ENCODE measurements around the gene INTS6.
A peak's percentile ranks its signal among the peaks of the same experiment; 100 is the strongest.
"Not testable (repeated sequence)": the region's sequence is repeated elsewhere in the genome, so short reads cannot be mapped to it uniquely, and the experiment has no call there.

Gene INTS6

DNA sequence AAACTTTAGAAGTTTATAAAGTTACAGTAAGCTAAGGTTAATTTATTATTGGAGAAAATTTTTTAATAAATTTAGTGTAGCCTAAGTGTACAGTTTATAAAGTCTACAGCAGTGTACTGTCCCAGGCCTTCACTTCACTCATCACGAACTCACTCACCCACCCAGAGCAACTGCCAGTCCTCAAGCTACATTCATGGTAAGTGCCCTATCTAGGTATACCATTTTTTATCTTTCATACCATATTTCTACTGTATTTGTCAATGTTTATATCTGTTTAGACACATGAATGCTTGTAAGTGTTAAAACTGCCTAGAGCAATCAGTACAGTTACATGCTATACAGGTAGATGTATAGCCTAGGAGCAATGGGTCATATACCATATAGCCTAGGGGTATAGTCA, 12.5 kb downstream of the INTS6 start:
- DNase-seq = no peak
- H3K4me1 Mint-ChIP-seq (ENCODE audit: low read depth) = peaks cover 16% of the 10 kb centered on the region
- no peak overlapping the region for H3K4me3 Mint-ChIP-seq
- no peaks in the 10 kb centered on the region for H3K27me3 Mint-ChIP-seq
- no peak overlapping the region for H3K27ac Mint-ChIP-seq
- peaks cover 59% of the 10 kb centered on the region for H3K36me3 Mint-ChIP-seq (ENCODE audit: low read depth)
- H3K9me3 Mint-ChIP-seq = no peaks in the 10 kb centered on the region

DNA sequence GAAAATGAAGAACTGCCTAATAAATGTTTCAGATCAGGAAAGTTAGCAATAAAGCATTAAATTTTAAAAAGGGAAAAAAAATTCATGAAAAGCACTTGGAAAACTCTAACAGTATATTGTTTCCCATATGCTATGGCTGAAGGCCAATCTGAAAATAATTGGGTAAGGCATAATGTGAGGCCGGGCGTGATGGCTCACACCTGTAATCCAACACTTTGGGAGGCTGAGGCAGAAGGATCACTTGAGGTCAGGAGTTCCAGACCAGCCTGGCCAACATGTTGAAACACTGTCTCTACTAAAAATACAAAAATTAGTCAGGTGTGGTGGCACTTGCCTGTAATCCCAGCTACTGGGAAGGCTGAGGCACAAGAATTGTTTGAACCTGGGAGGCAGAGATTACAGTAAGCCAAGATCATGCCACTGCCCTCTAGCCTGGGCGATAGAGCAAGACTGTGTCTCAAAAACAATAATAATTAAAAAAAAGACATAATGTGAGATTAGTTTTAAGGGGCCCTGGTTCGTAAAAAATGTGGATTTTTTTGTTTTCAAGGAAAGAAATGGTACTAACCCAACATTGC, 15.2 kb downstream of the INTS6 start:
- Mint-ChIP-seq H3K4me1 (ENCODE audit: low read depth) (peaks cover 15% of the 10 kb centered on the region), H3K9me3 (no peaks in the 10 kb centered on the region), H3K27ac (no peak overlapping the region)

DNA sequence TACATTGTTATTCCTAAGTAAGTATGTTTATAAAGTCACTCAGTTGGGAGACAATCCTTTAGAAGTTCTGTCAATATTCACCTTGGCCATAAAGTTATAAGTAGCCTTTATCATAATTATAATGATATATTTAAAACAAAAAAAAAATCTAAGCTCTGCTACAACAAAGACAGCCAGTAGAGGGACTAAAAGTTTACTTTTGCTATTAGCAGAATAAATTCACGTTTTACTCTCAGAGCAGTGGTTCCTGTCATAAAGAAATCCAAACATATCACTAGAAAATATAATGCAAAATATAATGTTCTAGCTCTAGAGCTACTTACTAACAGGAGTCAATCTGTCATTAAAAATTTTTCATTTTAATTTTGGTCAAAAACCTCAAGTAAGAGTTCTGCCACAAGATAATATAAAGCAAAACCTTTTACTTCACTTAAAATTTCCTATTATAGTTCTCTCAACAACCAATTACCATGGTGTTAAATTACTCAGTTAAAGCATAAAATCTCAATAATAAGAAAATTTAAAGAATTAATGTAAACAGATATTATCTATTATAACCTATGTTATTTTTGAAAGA, 17.7 kb downstream of the INTS6 start:
- H3K9me3 Mint-ChIP-seq = no peaks in the 10 kb centered on the region
- DNase-seq = no peak
- H3K4me3 Mint-ChIP-seq = no peak overlapping the region
- peaks cover 62% of the 10 kb centered on the region for H3K36me3 Mint-ChIP-seq (ENCODE audit: low read depth)
- H3K27ac Mint-ChIP-seq = no peak overlapping the region
- no peaks in the 10 kb centered on the region for H3K27me3 Mint-ChIP-seq
- H3K4me1 Mint-ChIP-seq (ENCODE audit: low read depth) = peaks cover 25% of the 10 kb centered on the region

More for the DNA sequence above, 15.2 kb downstream of the INTS6 start:
- Mint-ChIP-seq H3K27me3 (no peaks in the 10 kb centered on the region), H3K36me3 (ENCODE audit: low read depth) (peaks cover 68% of the 10 kb centered on the region), H3K4me3 (no peak overlapping the region)
- DNase-seq = no peak

DNA sequence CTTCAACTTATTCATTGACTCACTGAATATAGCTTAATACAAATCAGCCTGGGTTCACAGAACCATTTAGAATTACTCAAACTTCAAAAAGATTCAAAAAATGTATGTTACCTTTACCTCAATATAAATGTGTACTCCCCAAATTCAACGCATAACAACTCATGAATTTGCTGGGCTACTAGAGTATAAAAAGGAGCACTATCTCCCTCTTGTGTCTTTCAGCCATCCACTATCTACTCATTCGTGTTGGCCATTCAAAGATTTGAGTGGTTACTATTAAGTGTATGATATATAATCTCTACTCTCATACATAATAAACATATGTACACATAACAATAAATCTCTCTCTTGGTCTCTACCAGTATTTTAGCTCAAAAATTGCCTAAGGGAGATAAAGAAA, 20.3 kb downstream of the INTS6 start:
- peaks cover 63% of the 10 kb centered on the region for H3K36me3 Mint-ChIP-seq (ENCODE audit: low read depth)
- no peaks in the 10 kb centered on the region for H3K27me3 Mint-ChIP-seq
- H3K9me3 Mint-ChIP-seq = no peaks in the 10 kb centered on the region
- H3K4me1 Mint-ChIP-seq (ENCODE audit: low read depth) = peaks cover 32% of the 10 kb centered on the region
- H3K27ac Mint-ChIP-seq = no peak overlapping the region
- DNase-seq = no peak
- no peak overlapping the region for H3K4me3 Mint-ChIP-seq

DNA sequence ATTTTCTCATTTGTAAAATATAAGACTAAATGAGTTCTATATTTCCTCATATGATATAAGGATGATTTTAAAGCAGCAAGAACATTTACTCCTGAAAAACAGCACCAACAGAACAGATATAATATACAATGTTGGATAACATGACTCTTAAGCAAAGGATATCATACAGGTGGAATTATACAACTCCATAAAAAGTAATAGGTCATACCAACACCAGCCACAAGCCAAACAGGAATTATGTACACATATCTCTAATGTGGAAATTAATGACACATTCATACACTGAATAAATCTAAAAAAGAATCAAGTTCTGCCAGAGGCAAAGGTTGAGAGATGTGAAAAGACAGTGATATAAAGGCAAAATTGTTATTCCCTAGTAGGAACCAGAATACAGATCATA, 25.9 kb downstream of the INTS6 start:
- H3K4me1 Mint-ChIP-seq (ENCODE audit: low read depth) = peaks cover 77% of the 10 kb centered on the region

DNA sequence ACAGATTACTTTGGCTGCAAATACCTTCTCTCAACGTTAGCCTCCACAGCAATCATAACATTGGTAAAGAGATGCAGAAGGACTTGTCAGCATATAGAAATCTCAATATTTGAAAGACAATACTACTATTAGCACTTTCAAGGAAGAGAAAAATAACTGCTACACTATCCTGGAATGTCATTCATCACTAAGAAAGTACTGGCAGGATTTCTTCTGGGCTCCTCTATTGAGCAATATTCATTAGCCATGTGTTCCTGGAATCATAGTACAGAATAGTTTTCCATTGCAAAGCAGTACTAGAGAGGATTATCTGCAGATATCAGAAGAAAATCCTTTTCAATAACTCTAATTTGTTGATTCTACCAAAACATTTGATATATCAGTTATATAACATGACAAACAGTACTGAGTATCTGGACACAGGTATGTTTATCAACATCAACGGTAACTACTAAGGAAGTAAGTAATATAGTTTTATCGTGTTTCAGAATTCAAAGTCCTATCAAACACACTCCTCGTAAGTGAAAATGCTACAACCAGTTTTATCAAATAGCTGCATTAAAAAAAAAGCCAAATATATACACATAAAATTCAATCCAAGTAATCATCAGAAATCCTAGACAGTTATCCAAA, 27.3 kb downstream of the INTS6 start:
- Mint-ChIP-seq H3K27me3 (no peaks in the 10 kb centered on the region), H3K4me1 (ENCODE audit: low read depth) (peaks cover 84% of the 10 kb centered on the region), H3K36me3 (ENCODE audit: low read depth) (peaks cover 84% of the 10 kb centered on the region), H3K4me3 (no peak overlapping the region), H3K9me3 (no peaks in the 10 kb centered on the region), H3K27ac (no peak overlapping the region)
- no peak for DNase-seq

More for the DNA sequence above, 25.9 kb downstream of the INTS6 start:
- no peak for DNase-seq
- Mint-ChIP-seq H3K9me3 (no peaks in the 10 kb centered on the region), H3K36me3 (ENCODE audit: low read depth) (peaks cover 82% of the 10 kb centered on the region), H3K4me3 (no peak overlapping the region), H3K27me3 (no peaks in the 10 kb centered on the region), H3K27ac (no peak overlapping the region)

DNA sequence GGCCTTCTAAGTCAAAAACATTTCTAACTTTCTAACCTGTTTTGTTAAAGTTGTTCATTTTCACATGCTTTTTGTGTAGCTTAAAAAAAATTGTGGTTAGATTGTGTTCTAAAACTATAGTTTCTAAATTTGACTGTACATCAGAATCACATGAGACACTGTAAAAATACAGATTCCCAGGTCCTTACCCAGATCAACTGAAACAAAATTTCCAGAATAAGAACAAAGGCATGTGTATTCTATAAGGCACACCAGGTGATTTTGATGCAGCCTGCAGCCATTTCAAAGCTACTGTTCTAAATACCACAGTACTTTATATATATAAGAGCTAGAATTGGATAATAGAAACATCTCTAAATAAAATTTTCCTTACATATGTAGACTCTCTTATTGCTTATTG, 29.1 kb downstream of the INTS6 start:
- Mint-ChIP-seq H3K4me1 (ENCODE audit: low read depth) (peaks cover 86% of the 10 kb centered on the region), H3K36me3 (ENCODE audit: low read depth) (peaks cover 80% of the 10 kb centered on the region)

DNA sequence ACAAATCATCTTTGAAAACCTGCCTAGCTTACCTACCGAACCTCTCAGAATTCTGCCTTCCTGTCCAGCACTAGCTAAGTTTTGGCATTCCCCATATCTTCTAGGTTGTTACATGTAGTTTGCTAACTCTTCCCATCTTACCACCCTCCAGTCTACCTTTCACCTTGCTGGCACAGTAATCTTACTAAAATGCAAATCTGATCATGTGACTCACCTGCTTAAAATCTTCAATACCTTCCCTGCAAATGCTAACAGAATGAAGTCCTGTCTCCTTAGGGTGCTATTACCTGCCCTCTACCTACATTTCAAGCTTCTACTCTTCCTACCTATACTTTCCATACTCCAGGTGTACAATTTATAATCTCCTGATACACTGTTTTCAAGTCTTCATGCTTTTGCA, 30.4 kb downstream of the INTS6 start:
- peaks cover 84% of the 10 kb centered on the region for H3K4me1 Mint-ChIP-seq (ENCODE audit: low read depth)
- peak overlapping the region; percentile 35 for H3K27ac Mint-ChIP-seq
- DNase-seq = no peak
- H3K4me3 Mint-ChIP-seq = no peak overlapping the region
- H3K9me3 Mint-ChIP-seq = peaks cover 2% of the 10 kb centered on the region
- H3K36me3 Mint-ChIP-seq (ENCODE audit: low read depth) = peaks cover 82% of the 10 kb centered on the region
- no peaks in the 10 kb centered on the region for H3K27me3 Mint-ChIP-seq

More for the DNA sequence above, 29.1 kb downstream of the INTS6 start:
- no peaks in the 10 kb centered on the region for H3K27me3 Mint-ChIP-seq
- no peaks in the 10 kb centered on the region for H3K9me3 Mint-ChIP-seq
- no peak overlapping the region for H3K4me3 Mint-ChIP-seq
- DNase-seq = no peak
- H3K27ac Mint-ChIP-seq = no peak overlapping the region

DNA sequence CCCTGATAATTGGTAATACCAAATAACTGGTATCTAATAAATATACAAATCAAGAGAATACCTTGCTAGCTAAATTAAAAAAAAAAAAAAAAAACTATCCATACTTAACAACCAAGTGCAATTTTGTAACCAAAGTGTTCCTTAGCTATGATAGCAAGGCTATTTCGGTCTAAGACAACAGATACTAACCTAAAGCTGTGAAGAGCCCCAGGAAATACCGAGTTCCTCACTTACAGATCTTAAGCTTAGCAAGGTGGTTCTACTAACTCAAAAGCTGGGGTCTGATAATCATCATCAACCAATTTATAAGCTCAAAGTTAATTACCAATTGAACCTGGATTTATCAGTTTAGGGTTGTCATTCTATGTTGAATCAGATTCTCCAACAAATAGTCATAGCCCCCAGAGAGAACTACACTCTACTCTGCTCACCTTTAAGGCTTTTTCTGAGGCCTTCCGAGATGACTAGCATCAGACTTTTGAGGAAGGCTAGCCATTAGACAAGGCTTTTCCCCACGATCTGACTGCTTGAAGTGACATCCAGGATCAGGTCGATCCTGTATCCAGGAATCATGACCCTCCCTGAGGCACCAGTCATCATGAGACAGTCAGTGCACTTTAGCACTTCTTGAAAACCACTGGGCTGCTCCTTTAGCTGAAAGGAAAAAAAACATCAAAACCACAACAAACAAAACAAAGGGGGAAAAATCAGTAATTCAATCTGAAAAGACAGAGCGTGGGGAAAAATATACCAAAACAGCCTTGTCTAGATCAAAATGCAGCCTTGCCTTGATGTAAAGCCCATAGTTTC, 31.9 kb downstream of the INTS6 start:
- Mint-ChIP-seq H3K27ac (peak overlapping the region; percentile 87), H3K4me3 (peak overlapping the region; percentile 28), H3K4me1 (ENCODE audit: low read depth) (peaks cover 81% of the 10 kb centered on the region), H3K27me3 (no peaks in the 10 kb centered on the region), H3K36me3 (ENCODE audit: low read depth) (peaks cover 81% of the 10 kb centered on the region), H3K9me3 (peaks cover 2% of the 10 kb centered on the region)
- DNase-seq = no peak

DNA sequence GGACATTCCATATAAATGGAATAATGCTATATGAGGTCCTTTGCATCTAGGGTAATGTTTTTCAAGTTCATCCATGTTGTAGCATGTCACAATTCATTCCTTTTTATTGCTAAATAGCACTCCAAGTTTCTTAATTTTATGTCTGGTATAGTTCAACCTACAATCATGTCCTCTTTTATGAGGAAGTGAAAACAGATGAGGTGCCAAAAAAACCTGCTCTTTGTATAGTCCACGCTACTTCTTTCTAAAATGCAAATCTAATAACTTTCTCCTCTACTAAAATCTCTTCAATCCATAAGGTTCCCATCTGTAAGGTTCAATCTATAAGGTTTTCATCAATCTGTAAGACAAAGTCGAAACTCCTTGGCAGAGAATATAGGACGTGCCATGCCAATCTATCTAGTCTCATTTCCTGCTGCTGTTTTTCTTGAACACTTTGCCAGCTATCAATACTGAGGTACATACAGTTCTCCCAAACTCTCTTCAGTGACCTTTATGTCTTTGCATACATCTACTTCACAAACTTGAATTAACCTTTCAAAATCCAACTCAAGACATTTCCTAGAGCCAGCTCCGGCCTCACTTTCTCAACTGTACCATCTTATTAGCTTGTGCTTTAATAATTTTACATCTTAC, 33.7 kb downstream of the INTS6 start:
- peaks cover 81% of the 10 kb centered on the region for H3K4me1 Mint-ChIP-seq (ENCODE audit: low read depth)
- H3K27me3 Mint-ChIP-seq = no peaks in the 10 kb centered on the region
- H3K9me3 Mint-ChIP-seq = peaks cover 9% of the 10 kb centered on the region
- H3K4me3 Mint-ChIP-seq = no peak overlapping the region
- no peak for DNase-seq
- peak overlapping the region; percentile 27 for H3K27ac Mint-ChIP-seq
- peaks cover 85% of the 10 kb centered on the region for H3K36me3 Mint-ChIP-seq (ENCODE audit: low read depth)

DNA sequence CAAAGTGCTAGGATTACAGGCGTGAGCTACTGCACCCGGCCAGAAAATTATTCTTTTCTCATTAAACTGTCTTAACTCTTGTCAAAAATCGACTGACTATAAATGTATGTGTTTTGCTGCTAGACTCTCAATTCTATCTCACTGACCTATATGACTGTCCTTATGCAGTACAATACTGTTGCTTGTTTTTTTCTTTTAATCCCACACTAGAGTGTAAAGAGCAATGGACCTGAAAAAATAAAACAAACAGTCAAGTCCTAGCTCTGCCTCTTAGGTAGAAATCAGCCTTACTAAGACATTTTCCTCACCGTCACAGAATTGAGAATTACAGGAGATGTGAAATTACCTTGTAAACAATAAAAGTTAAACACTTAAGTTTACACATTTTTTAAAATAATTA, 35.1 kb downstream of the INTS6 start:
- Mint-ChIP-seq H3K4me3 (no peak overlapping the region), H3K27ac (no peak overlapping the region), H3K9me3 (peaks cover 9% of the 10 kb centered on the region), H3K36me3 (ENCODE audit: low read depth) (peaks cover 87% of the 10 kb centered on the region), H3K27me3 (no peaks in the 10 kb centered on the region), H3K4me1 (ENCODE audit: low read depth) (peaks cover 78% of the 10 kb centered on the region)
- no peak for DNase-seq

DNA sequence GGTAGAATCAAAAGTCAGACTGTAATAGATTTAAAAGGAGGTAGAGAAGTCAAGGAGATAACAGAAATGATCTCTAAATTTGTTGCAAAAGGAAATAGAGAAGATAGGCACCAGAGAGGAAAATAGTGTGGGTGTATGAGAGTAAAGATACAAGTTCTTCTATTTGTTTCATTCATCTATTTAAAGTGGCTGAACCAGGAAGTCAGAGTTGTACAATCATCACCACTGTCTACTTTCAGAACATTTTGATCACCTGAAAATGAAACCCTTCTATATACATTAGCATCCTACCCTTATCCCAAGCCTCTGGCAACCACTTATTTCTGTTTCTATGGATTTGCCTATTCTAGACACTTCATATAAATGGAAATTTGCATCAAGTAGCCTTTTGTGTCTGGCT, 36.7 kb downstream of the INTS6 start:
- Mint-ChIP-seq H3K27me3 (no peaks in the 10 kb centered on the region), H3K9me3 (peaks cover 9% of the 10 kb centered on the region), H3K4me3 (no peak overlapping the region), H3K4me1 (ENCODE audit: low read depth) (peaks cover 67% of the 10 kb centered on the region), H3K27ac (peak overlapping the region; percentile 66), H3K36me3 (ENCODE audit: low read depth) (peaks cover 87% of the 10 kb centered on the region)
- DNase-seq = no peak

DNA sequence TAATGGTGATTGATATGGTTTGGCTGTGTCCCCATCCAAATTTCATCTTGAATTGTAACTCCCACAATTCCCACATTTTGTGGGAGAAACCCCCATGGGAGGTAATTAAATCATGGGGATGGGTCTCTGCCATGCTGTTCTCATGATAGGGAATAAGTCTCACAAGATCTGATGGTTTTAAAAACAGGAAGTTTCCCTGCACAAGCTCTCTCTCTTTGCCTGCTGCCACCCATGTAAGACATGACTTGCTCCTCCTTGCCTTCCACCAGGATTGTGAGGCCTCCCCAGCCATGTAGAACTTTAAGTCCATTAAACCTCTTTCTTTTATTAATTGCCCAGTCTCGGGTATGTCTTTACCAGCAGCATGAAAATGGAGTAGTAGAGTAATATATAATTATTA, 37.5 kb downstream of the INTS6 start:
- not testable (repeated sequence) for H3K4me3 Mint-ChIP-seq, H3K27ac Mint-ChIP-seq, H3K9me3 Mint-ChIP-seq, DNase-seq, H3K27me3 Mint-ChIP-seq
- Mint-ChIP-seq H3K4me1 (ENCODE audit: low read depth) (peaks cover 64% of the 10 kb centered on the region), H3K36me3 (ENCODE audit: low read depth) (peaks cover 86% of the 10 kb centered on the region)

DNA sequence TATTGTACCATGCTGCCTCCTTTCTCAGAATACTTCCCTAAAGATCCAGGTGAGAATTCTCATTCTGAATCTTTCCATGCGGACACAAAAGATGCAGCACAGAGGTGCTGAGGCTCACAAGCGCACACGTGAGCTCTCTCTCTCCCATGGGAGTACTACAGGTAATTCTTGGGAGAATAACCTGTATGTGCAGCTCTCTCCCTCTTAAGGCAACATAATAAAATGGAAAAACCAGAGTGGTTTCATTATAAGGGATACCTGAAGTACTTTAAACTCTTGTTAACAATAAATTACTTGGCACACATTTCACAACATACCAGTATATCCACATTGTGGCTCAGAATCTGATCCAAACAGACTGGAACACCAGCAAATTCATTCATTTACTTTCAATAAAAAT, 40.4 kb downstream of the INTS6 start:
- DNase-seq = no peak
- Mint-ChIP-seq H3K36me3 (ENCODE audit: low read depth) (peaks cover 79% of the 10 kb centered on the region), H3K4me1 (ENCODE audit: low read depth) (peaks cover 57% of the 10 kb centered on the region), H3K9me3 (peaks cover 6% of the 10 kb centered on the region), H3K27me3 (no peaks in the 10 kb centered on the region), H3K27ac (no peak overlapping the region), H3K4me3 (no peak overlapping the region)

Data from activated T-cell treated with anti-CD3 and anti-CD28 coated beads, Interleukin-2, amount 50 U/mL, for 24 hours (primary cell).